ENCODE results near the gene ASB2. TPM values are rescaled to one million over a fixed set of nuclear protein-coding genes. Genes with fewer than 3 reads are reported as not detected.
A peak's percentile ranks its signal among the peaks of the same experiment; 100 is the strongest.

The ASB2 gene
- total RNA-seq, 1 donor from 2014 or later, result 0.46 TPM

- DNase-seq (ENCODE audit: low read depth), result no peak
- TF ChIP-seq CTCF (conservative IDR thresholded peaks at IDR 0.05; ENCODE audit: low read depth, low read length), result no peak
- no peak overlapping the region for H3K4me3 ChIP-seq (ENCODE audit: low read depth, low read length)
These were observed 66.8 kb downstream of the ASB2 start for GRCh38 chr14:93909429-93910128.

- DNase-seq (ENCODE audit: low read depth), result peak; percentile 1
- TF ChIP-seq CTCF (conservative IDR thresholded peaks at IDR 0.05; ENCODE audit: low read depth, low read length), result peak; percentile 86
- no peak overlapping the region for H3K4me3 ChIP-seq (ENCODE audit: low read depth, low read length)
These were observed 69.7 kb downstream of the ASB2 start for GRCh38 chr14:93906341-93907329.

GRCh38 chr14:93905623-93906022, 70.7 kb downstream of the ASB2 start:
- no peak for TF ChIP-seq CTCF (conservative IDR thresholded peaks at IDR 0.05; ENCODE audit: low read depth, low read length)
- no peak for DNase-seq (ENCODE audit: low read depth)
- H3K4me3 ChIP-seq (ENCODE audit: low read depth, low read length), result no peak overlapping the region

GRCh38 chr14:93903342-93904184, 72.8 kb downstream of the ASB2 start:
- TF ChIP-seq CTCF (conservative IDR thresholded peaks at IDR 0.05; ENCODE audit: low read depth, low read length), result peak; percentile 60
- no peak for DNase-seq (ENCODE audit: low read depth)

GRCh38 chr14:93902619-93903307, 73.6 kb downstream of the ASB2 start:
- TF ChIP-seq CTCF (conservative IDR thresholded peaks at IDR 0.05; ENCODE audit: low read depth, low read length), result no peak
- no peak overlapping the region for H3K4me3 ChIP-seq (ENCODE audit: low read depth, low read length)

More at GRCh38 chr14:93903342-93904184, 72.8 kb downstream of the ASB2 start:
- no peak overlapping the region for H3K4me3 ChIP-seq (ENCODE audit: low read depth, low read length)

GRCh38 chr14:93901813-93902212, 74.6 kb downstream of the ASB2 start:
- TF ChIP-seq CTCF (conservative IDR thresholded peaks at IDR 0.05; ENCODE audit: low read depth, low read length), result no peak
- peak; percentile 3 for DNase-seq (ENCODE audit: low read depth)
- H3K4me3 ChIP-seq (ENCODE audit: low read depth, low read length), result no peak overlapping the region

More at GRCh38 chr14:93902619-93903307, 73.6 kb downstream of the ASB2 start:
- DNase-seq (ENCODE audit: low read depth), result no peak
